Psoas muscle (tissue), 8 donors: Measurements from ENCODE around the gene ADRB1. TPM values are rescaled to one million over a fixed set of nuclear protein-coding genes. Genes with fewer than 3 reads are reported as not detected.
A peak's percentile ranks its signal among the peaks of the same experiment; 100 is the strongest.

ENCODE experiments used
- ATAC-seq, 4 donors: fragments of 200-7000 bp; cut with Tn5 transposase; one replicate each; pipeline ENCODE4 v1.9.1; 2020; ENCODE audit warnings: moderate library complexity in 3 of 4, mild to moderate bottlenecking in 2 of 4
- DNase-seq, 2 donors: peaks; one replicate each; pipeline ENCODE4 v3.0.0-alpha.2; 2020
- H3K27ac ChIP-seq: fragments of 200-600 bp; one replicate; pipeline ENCODE4 v1.8.0; 2022
- H3K27me3 ChIP-seq, 3 donors: fragments of 200-600 bp in 1 of 3; one replicate each; pipeline versions ENCODE4 v1.6.1 to v1.8.0; 2013 to 2022; ENCODE audit warnings: low read length in 2 of 3, mild to moderate bottlenecking in 2 of 3, moderate library complexity in 1 of 3; ENCODE audit not compliant: insufficient read depth in 3 of 3
- H3K36me3 ChIP-seq, 2 donors: fragments of 200-600 bp in 1 of 2; one replicate each; pipeline versions ENCODE4 v1.6.1 to v1.8.0; 2013 to 2022; ENCODE audit warnings: low read depth in 1 of 2, mild to moderate bottlenecking in 1 of 2, moderate library complexity in 1 of 2; ENCODE audit not compliant: insufficient read depth in 1 of 2
- H3K4me1 ChIP-seq: fragments of 200-600 bp; one replicate; pipeline ENCODE4 v1.8.0; 2022
- H3K4me3 ChIP-seq: fragments of 200-600 bp; one replicate; pipeline ENCODE4 v1.8.0; 2022; ENCODE audit warnings: mild to moderate bottlenecking
- H3K9me3 ChIP-seq: fragments of 200-600 bp; one replicate; pipeline ENCODE4 v1.8.0; 2022
- WGBS, 3 donors: extraction: QIAGEN DNeasy Blood & Tissue Kit; methylation state at CpG; one replicate each; pipeline versions ENCODE4 v1.1.6 to v1.1.7; 2013; 5-methylcytosine and 5-hydroxymethylcytosine counted together
- intact Hi-C, 2 donors: fragments of 100-400 bp; cut with DNase I; formaldehyde crosslinking; loops; one replicate each; pipeline versions ENCODE4 v1.11.0 to v1.14.2; 2022
- long read RNA-seq, 2 donors: library from polyadenylated mRNA; unstranded; transcript quantifications; one replicate each; pipeline ENCODE4 v2.0.0, GENCODE V29; 2021
- polyA plus RNA-seq, 3 donors: library from polyadenylated mRNA; stranded (reverse); fragments of 200-250 nt; gene quantifications; one replicate each; pipeline ENCODE4 v1.2.3, GENCODE V29; 2013
- total RNA-seq, 4 donors: library from RNA; stranded (reverse); fragmentation: NEBNext Ultra II Directional in 2 of 4; extraction: Animal tissue kit (Norgen Biotek cat#: 25700) in 2 of 4; gene quantifications; one replicate each; pipeline versions ENCODE4 v1.2.1 to v1.2.4, GENCODE V29; 2021 to 2023
- TF ChIP-seq, protein P1 (sequence below): fragments of 200-600 bp; IDR thresholded peaks from one replicate; pipeline ENCODE4 v1.8.0; 2022; ENCODE audit warnings: antibody characterized with exemption
- donor health status: healthy with polysubstance abuse.
- donor health status: DM: no; HTN: no; CAD: no; lungs with moderate emphysema.
- donor health status: Bipolar disorder and iron deficiency.
- donor health status: healthy.
- donor health status: DM: yes; HTN: yes; CAD: no.
- donor health status: DM: no; HTN: no; CAD: no.
- donor health status: DM: no; HTN: no; CAD: no.
- donor health status: DM: yes; HTN: yes; CAD: no.

The ADRB1 gene
- total RNA-seq (under 1 TPM; 0.13 to 0.40 (median 0.29) TPM), polyA plus RNA-seq (under 1 TPM in 2 of 3 donors, not detected in 1; 0.03 to 0.12 TPM)
- long read RNA-seq, donor 1 = 0 reads
- long read RNA-seq, donor 2 = 0 reads

GRCh38 chr10:114043532-114044246 is at the start of gene ADRB1:
ADRB1 (plus strand) TSS chr10:114043866; CDS start chr10:114044133, 267 bp downstream.
- Histone ChIP-seq H3K36me3 (peaks cover 0 to 2% of the 10 kb centered on the region in 2 donors), H3K27ac (no peak within 1 kb of the TSS), H3K4me3 (peak within 1 kb of the TSS; percentile 59), H3K27me3 (peaks cover 4 to 81% (median 17%) of the 10 kb centered on the region in 3 donors), H3K4me1 (no peaks in the 10 kb centered on the region), H3K9me3 (no peaks in the 10 kb centered on the region)
- 0 to 2% (median 1%) methylated on average over 34 to 88 of the region's 90 CpGs for WGBS, 3 donors
- intact Hi-C loops = no loop called here
- TF ChIP-seq, protein P1, sequence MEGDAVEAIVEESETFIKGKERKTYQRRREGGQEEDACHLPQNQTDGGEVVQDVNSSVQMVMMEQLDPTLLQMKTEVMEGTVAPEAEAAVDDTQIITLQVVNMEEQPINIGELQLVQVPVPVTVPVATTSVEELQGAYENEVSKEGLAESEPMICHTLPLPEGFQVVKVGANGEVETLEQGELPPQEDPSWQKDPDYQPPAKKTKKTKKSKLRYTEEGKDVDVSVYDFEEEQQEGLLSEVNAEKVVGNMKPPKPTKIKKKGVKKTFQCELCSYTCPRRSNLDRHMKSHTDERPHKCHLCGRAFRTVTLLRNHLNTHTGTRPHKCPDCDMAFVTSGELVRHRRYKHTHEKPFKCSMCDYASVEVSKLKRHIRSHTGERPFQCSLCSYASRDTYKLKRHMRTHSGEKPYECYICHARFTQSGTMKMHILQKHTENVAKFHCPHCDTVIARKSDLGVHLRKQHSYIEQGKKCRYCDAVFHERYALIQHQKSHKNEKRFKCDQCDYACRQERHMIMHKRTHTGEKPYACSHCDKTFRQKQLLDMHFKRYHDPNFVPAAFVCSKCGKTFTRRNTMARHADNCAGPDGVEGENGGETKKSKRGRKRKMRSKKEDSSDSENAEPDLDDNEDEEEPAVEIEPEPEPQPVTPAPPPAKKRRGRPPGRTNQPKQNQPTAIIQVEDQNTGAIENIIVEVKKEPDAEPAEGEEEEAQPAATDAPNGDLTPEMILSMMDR = no peak
- ATAC-seq = peak; percentile 61 to 91 (median 78)
- peak; percentile 77 to 88 for DNase-seq

DNA sequence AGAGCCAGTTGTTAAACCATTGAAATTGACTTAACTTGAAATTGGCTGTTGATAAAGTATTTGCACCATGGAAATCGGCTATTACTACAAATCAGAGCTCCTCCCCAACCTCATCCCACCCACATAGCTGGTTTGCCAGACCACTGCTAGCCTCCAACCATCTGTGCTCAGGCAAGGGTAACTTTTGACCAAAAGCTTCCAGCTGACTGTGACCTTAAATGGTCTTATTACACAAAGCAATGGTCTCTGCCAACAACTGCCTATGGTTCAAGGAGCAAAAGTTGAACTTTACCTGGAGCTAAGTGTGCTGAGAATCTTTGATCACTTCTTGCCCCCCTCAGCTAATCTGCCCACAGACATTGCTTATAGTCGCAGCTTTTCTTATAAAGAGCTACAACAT is 48.5 kb upstream of the ADRB1 start:
- 48 to 72% (median 56%) methylated on average over 2 of the region's 2 CpGs for WGBS, 3 donors
- H3K27ac ChIP-seq = no peak overlapping the region
- H3K36me3 ChIP-seq = no peaks in the 10 kb centered on the region
- no peaks in the 10 kb centered on the region for H3K4me1 ChIP-seq
- H3K27me3 ChIP-seq = peaks cover 0 to 14% (median 2%) of the 10 kb centered on the region in 3 donors
- H3K9me3 ChIP-seq = no peaks in the 10 kb centered on the region
- DNase-seq = no peak
- intact Hi-C loops = no loop called here
- ATAC-seq = peak in 1 of 4 donors; percentile 29
- TF ChIP-seq, protein P1 = no peak
- no peak overlapping the region for H3K4me3 ChIP-seq

- WGBS, 3 donors = 38 to 45% (median 39%) methylated on average over 8 of the region's 8 CpGs
- Histone ChIP-seq H3K36me3 (no peaks in the 10 kb centered on the region), H3K4me3 (no peak overlapping the region), H3K27me3 (peaks cover 0 to 3% (median 2%) of the 10 kb centered on the region in 3 donors), H3K27ac (no peak overlapping the region), H3K9me3 (no peaks in the 10 kb centered on the region), H3K4me1 (no peaks in the 10 kb centered on the region)
- ATAC-seq (no peak), DNase-seq (peak in 1 of 2 donors; percentile 18)
- TF ChIP-seq, protein P1 = no peak
- intact Hi-C loops = no loop called here
These were observed 46.2 kb upstream of the ADRB1 start for GRCh38 chr10:113997428-113997827.

GRCh38 chr10:113999531-113999930 is 44.1 kb upstream of the ADRB1 start:
- TF ChIP-seq, protein P1 = no peak
- no peaks in the 10 kb centered on the region for H3K4me1 ChIP-seq
- intact Hi-C loops = no loop called here
- peaks cover 0 to 3% (median under 1%) of the 10 kb centered on the region in 3 donors for H3K27me3 ChIP-seq
- DNase-seq = no peak
- 62 to 69% (median 64%) methylated on average over 5 of the region's 5 CpGs for WGBS, 3 donors
- no peak overlapping the region for H3K27ac ChIP-seq
- no peaks in the 10 kb centered on the region for H3K9me3 ChIP-seq
- no peak overlapping the region for H3K4me3 ChIP-seq
- no peaks in the 10 kb centered on the region for H3K36me3 ChIP-seq
- ATAC-seq = no peak
